Measurements from ENCODE around the gene L3MBTL4.
A peak's percentile ranks its signal among the peaks of the same experiment; 100 is the strongest.
"Not testable (repeated sequence)": the region's sequence is repeated elsewhere in the genome, so short reads cannot be mapped to it uniquely, and the experiment has no call there.

Gene L3MBTL4

DNA sequence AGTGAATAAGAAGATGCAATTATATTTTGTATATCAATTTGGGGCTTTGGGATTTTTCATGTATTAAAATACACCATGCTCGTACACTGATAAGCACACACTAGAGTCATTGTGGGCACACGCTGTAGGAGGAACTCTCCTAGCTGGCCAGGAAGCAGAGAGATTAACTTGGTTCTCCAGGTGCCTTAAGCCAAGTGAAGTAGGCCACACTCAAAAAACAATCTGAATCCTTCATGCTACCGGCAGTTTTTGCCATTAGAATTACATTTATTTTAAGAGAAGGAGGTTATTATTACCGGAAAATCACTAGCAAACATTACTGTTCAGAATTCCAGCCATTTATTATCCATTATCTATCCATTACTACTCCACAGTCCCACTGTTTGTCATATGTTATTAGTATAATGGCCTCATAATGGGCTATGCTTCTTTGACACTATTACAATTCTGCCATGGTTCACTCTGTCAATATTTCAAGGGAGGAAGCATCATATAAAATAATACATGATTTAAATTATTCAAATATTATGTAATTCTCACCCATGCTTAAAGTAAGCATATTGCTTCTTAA, 214.4 kb downstream of the L3MBTL4 start:
- no peak for DNase-seq

DNA sequence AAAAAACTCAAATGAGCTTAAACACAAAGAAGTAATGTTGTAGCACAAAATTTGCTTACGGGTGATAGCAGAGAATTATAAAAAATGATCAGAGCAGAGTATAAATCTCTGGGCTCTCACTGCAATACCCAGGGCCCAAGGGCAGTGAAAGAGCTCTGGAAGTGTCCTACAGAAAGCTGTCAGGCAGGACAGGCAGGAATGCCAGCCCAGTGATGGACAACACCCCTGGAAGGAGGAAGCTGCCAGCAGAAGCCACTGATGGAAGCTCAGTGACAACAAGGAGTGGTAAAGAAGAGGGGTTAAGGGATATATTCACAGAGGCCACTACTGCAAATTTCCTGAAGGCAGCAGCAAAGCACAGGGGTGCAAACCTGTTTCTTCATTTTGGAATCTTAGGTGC, 214.9 kb downstream of the L3MBTL4 start:
- no peak for DNase-seq

DNA sequence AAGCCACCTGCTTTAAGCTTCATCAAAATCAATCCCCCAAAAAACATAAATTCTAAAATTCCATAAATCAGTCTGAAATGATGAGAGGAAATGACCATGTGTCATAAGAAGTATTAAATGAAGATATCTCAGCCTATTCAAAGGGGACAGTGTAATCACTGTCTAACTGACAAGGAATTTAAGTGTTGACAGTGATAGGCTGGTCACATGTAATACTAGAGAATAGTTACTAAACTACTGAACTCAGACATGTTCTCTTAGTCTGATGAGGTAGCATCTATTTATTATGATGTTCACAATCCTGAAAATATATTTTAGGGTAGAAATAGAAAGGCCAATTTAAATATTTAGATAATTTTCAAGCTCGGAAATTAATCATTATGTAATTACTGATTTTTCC, 216.1 kb downstream of the L3MBTL4 start:
- DNase-seq: no peak

DNA sequence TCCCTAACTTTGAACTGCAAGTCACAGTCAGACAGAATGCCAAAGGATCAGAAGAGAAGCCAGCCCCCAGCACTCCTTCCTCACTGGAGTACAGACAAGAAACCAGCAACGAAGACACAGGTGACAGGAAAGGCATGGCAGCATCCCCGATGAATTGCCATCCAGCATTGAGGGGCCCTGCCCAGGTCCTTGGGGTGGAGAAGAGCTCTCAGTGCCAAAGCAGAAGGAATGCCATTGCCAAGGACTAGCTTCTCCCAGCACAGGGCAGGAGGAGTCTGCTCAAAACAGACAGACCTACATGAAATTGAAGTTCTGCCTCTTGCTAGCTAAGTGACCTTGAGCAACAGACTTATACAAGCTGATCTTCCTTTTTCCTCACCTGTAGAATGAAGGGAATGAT, 220.1 kb downstream of the L3MBTL4 start:
- no peak for DNase-seq

DNA sequence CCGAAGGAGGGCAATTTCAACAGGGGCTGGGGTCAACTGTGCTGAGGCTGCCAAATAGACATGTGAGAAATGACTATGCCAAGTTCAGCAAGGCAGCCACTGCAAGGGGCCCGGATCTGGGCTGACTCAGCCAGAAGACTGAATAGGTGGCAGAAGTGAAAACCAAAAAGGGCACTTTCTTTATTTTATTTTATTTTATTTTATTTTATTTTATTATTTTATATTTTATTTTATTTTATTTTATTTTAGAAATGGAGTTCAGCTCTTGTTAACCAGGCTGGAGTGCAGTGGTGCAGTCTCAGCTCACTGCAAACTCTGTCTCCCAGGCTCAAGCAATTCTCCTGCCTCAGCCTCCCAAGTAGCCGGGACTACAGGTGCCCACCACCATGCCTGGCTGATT, 228.9 kb downstream of the L3MBTL4 start:
- not testable (repeated sequence) for DNase-seq

- DNase-seq: no peak
Measured at GRCh38 chr18:6174983-6175745, 239.5 kb downstream of the L3MBTL4 start.

DNA sequence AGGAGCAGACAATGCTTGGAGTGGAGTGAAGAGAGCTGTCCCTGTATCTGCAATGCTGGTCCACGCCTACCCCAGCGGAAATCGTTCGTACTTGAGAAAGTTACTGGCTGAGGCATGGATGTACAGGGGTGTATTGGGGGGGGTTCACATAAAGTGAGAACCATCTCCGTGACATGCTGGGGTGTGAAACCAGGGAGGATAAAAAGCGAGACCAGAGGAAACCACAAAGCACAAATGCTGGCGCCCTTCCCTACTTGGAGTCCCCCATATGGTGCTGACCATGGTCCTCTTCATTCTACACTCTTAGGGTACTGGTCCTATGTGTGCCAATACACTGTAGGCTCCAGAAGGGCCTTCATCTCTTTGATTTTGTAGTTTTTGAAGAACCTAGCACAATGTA, 244.1 kb downstream of the L3MBTL4 start:
- DNase-seq: no peak

DNA sequence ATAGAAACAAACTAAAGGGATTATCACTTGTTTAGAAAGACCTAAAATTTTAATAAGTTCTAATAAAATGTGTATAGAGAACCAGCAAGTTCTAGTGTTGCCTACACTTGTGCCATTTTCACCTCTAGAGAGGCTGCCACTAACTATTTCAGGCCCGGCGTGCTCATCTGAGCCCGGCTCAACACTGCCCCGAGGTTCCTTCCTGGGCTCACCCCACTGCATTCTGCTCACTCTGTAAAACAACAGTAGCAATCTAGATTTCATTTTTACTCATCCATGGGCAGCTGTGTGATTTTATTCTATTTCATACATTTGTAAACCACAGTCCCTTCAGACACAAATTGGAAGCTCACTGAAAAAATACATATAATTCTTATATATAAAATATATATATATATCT, 253.2 kb downstream of the L3MBTL4 start:
- DNase-seq: no peak

DNA sequence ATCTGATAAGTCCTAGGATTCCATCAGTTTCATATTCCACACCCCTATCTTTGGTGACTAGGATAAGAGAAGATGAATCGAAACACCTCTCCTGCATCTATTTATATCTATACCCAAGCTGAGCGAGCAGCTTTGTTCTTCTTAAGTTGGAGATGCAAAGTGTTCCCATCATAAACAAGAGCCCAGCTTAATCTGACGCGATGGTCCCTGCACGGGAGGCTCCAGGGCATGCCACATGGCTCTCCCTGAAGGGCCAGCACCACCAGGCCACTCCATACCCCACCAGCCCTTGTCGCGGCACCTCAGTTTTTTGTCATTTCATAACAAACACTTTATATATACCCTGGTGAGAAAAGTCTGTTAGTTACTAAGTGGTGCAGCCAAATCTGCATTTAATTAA, 255.3 kb downstream of the L3MBTL4 start:
- no peak for DNase-seq

GRCh38 chr18:6158958-6159357, 255.8 kb downstream of the L3MBTL4 start:
- DNase-seq: no peak

GRCh38 chr18:6156446-6156845, 258.3 kb downstream of the L3MBTL4 start:
- DNase-seq: no peak

GRCh38 chr18:6155707-6156106, 259.0 kb downstream of the L3MBTL4 start:
- DNase-seq: no peak

- no peak for DNase-seq
Measured at GRCh38 chr18:6150430-6150829, 264.3 kb downstream of the L3MBTL4 start.

DNA sequence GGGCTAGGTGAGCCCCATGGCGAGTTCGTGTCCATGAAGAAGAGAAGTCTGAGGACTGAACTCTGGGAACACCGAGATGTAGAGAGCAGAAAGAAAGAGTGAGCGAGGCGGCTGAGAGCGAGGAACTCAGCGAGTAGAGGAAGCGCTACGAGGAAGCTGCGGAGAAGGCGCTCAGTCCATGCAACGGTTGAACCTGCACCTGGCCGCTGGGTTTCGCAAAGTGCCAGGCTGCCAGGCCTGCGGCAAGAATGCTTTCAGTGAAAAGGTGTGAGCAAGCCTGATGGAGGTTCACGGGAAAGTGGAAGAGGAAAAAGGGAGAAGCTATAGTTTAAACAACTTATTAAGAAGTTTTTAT, 268.4 kb downstream of the L3MBTL4 start:
- DNase-seq: no peak

- peak in 7 of 56 donors; percentile 1 to 39 (median 10) for DNase-seq
Measured at GRCh38 chr18:6145645-6146306, 268.9 kb downstream of the L3MBTL4 start.

DNA sequence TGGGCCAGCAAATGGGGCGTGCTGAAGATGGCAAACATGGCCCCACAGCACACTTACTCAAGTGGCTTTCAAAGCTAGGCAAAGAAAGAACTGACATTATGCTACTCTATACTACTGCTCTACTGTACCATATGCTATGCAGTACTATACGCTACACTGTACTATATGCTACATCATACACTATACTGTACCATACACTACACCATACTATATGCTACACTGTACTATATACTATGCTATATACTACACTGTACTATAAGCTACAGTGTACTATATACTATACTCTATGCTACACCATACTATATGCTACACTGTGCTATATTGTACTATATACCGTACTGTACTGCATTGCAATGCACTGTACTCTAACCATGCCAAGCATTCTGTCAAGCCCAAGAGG, 275.7 kb downstream of the L3MBTL4 start:
- DNase-seq: no peak

DNA sequence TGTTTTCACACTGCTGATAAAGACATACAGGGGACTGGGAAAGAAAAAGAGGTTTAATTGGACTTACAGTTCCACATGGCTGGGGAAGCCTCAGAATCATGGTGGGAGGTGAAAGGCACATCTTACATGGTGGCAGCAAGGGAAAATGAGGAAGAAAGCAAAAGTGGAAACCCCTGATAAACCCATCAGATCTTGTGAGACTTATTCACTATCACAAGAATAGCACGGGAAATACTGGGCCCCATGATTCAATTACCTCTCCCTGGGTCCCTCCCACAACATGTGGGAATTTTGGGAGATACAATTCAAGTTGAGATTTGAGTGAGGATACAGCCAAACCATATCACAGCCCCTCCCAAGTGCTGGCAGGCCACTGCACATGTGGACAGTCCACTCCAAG, 278.8 kb downstream of the L3MBTL4 start:
- DNase-seq: not testable (repeated sequence)

DNA sequence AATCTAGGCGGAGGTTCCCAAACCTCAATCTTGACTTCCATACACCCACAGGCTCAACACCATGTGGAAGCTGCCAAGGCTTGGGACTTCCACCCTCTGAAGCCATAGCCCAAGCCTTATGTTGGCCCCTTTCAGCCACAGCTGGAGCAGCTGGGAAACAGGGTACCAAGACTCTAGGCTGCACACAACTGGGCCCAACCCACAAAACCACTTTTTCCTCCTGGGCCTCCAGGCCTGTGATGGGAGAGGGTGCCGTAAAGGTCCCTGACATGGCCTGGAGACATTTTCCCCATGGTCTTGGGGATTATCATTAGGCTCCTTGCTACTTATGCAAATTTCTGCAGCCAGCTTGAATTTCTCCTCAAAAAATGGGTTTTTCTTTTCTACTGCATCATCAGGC, 279.7 kb downstream of the L3MBTL4 start:
- not testable (repeated sequence) for DNase-seq

GRCh38 chr18:6132751-6133368, 281.9 kb downstream of the L3MBTL4 start:
- no peak for DNase-seq

DNA sequence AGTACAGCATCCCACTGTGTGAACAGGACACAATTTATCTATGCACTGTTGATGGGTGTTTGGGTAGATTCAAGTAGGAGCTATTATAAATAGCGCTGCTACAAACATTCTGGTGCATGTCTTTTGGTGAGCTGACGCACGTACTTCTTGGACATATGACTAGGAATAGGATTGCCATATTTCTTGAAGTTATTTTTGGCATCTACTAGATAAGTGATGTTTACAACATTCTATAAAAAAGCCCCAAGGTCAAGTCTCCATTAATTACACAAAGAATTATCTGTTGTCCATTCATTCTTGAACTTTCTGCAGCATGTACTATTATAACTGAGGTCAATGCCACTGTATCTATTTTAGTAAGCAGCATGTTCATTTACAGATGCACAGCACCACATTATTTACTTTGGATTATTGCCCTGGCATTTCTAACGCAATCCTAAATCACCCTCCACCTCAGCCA, 293.9 kb downstream of the L3MBTL4 start:
- no peak for DNase-seq

GRCh38 chr18:6119761-6120160, 294.9 kb downstream of the L3MBTL4 start:
- DNase-seq: no peak

DNA sequence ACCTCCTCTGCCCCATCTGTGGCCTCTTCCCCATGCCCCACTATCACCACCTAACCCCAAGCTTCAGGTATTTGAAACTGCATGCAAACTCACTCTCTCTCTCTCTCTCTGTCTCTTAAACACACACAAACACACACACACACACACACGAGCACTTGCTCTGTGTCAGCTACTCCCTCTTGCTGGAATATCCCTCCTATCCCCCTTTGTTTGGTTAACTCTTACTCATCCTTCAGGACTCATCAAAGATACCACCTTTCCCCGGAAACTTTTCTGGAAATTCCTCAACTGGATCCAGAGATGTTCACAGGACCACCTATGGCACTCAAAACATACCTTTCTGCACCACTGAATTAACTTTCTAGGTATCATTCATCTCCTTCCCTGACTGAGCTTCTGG, 296.6 kb downstream of the L3MBTL4 start:
- DNase-seq: no peak

Data from nucleus accumbens (tissue), 56 donors.